Measurements from ENCODE around the gene AGAP4. TPM values are rescaled to one million over a fixed set of nuclear protein-coding genes. Genes with fewer than 3 reads are reported as not detected.
"Not testable (repeated sequence)": the region's sequence is repeated elsewhere in the genome, so short reads cannot be mapped to it uniquely, and the experiment has no call there.

AGAP4 gene
- total RNA-seq, 4 donors from 2014 or later = 13.0 to 94.5 (median 34.0) TPM

DNA sequence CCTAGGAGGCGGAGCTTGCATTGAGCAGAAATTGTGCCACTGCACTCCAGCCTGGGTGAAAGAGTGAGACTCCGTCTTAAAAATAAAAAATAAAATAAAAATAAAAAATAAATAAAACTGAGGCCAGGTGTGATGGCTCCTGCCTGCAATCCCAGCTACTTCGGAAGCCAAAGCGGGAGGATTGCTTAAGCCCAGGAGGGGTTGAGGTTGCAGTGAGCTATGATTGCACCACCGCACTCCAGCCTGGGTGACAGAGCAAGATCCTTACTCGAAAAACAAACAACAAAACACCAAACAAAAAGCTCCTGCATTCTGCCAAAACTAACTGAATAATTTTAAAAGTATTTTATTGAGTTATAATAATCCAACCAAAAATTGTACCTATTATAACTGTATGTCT lies 36.2 kb downstream of the AGAP4 start:
- Histone ChIP-seq H3K9me3 (no peaks in the 10 kb centered on the region), H3K27me3 (no peaks in the 10 kb centered on the region), H3K36me3 (no peaks in the 10 kb centered on the region), H3K27ac (no peak overlapping the region), H3K4me1 (no peaks in the 10 kb centered on the region), H3K4me3 (no peak overlapping the region)
- TF ChIP-seq POLR2AphosphoS5 (IDR thresholded peaks at IDR 0.05) (no peak), POLR2A (IDR thresholded peaks at IDR 0.05) (no peak), EP300 (IDR thresholded peaks at IDR 0.05; ENCODE audit: low read depth) (no peak), CTCF (IDR thresholded peaks at IDR 0.05) (no peak)
- 78 to 86% methylated on average over 4 to 6 of the region's 6 CpGs for WGBS, 2 donors (ENCODE audit: low coverage in 1 of 2)
- in situ Hi-C loops (cut with MboI; ENCODE audit: low pct_ligation_motif_present in 1 of 4, low pct_unique_long_range_greater_than_20kb in 1 of 4, low sequenced_read_pairs in 3 of 4) = no loop called here
- intact Hi-C loops (cut with DNase I; ENCODE audit: low total_unique reads) = no loop called here
- DNase-seq = no peak

DNA sequence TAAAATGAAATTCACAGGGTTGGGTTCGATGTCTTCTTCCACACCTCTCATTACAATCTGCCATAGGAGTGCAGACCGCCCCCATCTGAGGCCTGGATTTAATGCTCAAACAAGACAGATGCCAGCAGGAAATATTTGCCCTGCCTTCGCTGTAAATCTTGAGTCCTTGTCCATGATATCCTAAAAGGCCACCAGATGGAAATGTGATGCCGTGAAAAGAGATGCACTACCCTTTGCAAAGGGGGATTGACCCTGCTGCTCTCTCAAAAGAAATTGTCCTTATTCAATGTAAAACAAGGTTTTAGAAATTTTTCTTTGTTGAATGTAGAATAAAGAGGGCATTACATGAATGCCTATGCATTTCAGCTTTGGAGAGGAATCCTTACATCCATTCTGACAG lies 37.5 kb downstream of the AGAP4 start:
- in situ Hi-C loops (cut with MboI; ENCODE audit: low pct_ligation_motif_present in 1 of 4, low pct_unique_long_range_greater_than_20kb in 1 of 4, low sequenced_read_pairs in 3 of 4) = no loop called here
- WGBS, 2 donors (ENCODE audit: low coverage in 1 of 2) = 80 to 89% methylated on average over 4 of the region's 4 CpGs
- H3K4me3 ChIP-seq = no peak overlapping the region
- H3K27me3 ChIP-seq = no peaks in the 10 kb centered on the region
- no peak for DNase-seq
- H3K4me1 ChIP-seq = no peaks in the 10 kb centered on the region
- intact Hi-C loops (cut with DNase I; ENCODE audit: low total_unique reads) = no loop called here
- no peak for TF ChIP-seq POLR2A (IDR thresholded peaks at IDR 0.05)
- no peak for TF ChIP-seq CTCF (IDR thresholded peaks at IDR 0.05)
- no peak for TF ChIP-seq EP300 (IDR thresholded peaks at IDR 0.05; ENCODE audit: low read depth)
- TF ChIP-seq POLR2AphosphoS5 (IDR thresholded peaks at IDR 0.05) = no peak
- no peak overlapping the region for H3K27ac ChIP-seq
- no peaks in the 10 kb centered on the region for H3K36me3 ChIP-seq
- no peaks in the 10 kb centered on the region for H3K9me3 ChIP-seq

DNA sequence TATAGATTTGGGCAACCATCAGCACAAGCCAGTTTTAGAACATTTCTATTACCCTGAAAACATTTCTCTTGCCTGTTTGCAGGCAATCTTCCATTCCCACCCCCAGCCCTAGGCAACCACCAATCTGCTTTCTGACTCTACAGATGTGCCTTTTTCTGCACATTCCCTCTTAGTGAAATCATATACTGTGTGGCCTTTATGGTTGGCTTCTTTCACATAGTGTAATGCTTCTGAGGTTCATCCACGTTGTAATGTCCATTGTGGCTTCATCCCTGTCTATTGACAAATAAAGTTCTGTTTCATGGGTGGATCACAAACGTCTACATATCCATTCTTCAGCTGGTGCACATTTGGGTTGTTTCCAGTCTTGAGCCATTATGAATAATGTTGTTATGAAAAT lies 42.3 kb downstream of the AGAP4 start:
- H3K36me3 ChIP-seq; intact Hi-C loops (cut with DNase I; ENCODE audit: low total_unique reads): not testable (repeated sequence)

DNA sequence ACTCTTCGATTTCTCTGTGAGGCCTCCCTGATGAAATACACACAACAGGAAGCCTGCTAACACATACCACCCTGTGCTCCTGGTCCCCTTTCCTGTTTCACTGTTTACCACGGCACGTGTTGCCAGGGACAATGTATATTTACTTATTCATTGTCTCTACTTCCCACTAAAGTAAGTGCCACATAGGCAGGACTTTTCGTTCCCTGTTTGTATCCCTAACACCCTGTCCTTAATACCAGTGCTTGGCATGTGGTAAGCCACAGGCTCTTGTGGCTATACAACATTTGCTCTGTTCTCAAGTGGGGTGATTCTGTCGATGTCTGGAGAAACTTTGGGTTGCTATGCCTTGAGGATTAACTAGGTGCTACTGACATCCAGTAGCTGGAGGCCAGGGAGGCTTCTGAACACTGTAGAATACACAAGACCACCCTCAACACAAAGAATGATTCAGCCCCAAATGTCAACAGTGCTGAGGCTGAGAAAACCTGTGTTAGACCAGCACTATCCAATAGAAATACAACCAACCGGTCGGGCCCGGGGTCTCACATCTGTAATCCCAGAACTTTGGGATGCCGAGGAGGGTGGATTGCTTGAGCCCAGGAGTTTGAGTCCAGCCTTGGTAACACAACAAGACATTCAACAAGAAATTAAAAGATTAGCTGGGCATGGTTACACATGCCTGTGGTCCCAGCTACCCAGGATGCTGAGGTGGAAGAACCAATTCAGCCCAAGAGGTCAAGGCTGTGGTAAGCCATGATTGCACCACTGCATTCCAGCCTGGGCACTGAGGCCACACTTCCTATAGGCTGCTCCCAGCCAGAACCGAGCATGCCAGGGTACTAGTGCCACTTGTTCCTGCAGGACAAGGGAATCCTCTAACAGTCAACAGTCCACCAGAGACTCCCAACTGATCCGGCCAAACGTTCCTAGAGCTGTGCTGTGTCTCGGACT lies 44.0 kb downstream of the AGAP4 start:
- H3K9me3 ChIP-seq; intact Hi-C loops (cut with DNase I; ENCODE audit: low total_unique reads); H3K4me3 ChIP-seq; H3K27ac ChIP-seq; DNase-seq; H3K27me3 ChIP-seq; H3K4me1 ChIP-seq; H3K36me3 ChIP-seq; in situ Hi-C loops (cut with MboI; ENCODE audit: low pct_ligation_motif_present in 1 of 4, low pct_unique_long_range_greater_than_20kb in 1 of 4, low sequenced_read_pairs in 3 of 4): not testable (repeated sequence)
- 60 to 70% methylated on average over 1 to 13 of the region's 13 CpGs for WGBS, 2 donors (ENCODE audit: low coverage in 1 of 2)

More for the DNA sequence above, 42.3 kb downstream of the AGAP4 start:
- WGBS, 2 donors (ENCODE audit: low coverage in 1 of 2) = 32 to 56% methylated on average over 2 of the region's 2 CpGs
- H3K9me3 ChIP-seq; DNase-seq; H3K4me3 ChIP-seq; H3K27me3 ChIP-seq; H3K4me1 ChIP-seq; H3K27ac ChIP-seq; in situ Hi-C loops (cut with MboI; ENCODE audit: low pct_ligation_motif_present in 1 of 4, low pct_unique_long_range_greater_than_20kb in 1 of 4, low sequenced_read_pairs in 3 of 4): not testable (repeated sequence)

DNA sequence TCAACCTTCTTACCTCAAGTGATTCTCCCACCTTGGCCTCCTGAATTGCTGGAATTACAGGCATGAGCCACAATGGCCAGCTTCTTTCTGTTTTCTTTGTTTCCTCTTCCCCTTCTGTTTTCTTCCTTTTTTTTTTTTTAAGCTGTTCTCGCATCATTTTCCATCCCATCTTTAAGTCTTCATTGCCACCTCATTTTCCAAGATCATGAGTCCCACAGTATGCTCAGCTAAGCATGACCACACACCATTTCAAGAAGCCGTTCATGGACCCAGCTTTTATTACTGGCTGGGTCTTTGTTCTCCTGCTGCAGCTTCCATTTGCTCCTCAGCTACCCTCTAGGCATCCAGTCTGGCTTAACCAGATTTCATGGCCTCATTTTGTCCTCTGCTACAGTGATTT lies 52.5 kb downstream of the AGAP4 start:
- H3K27ac ChIP-seq; intact Hi-C loops (cut with DNase I; ENCODE audit: low total_unique reads); H3K9me3 ChIP-seq; H3K27me3 ChIP-seq; H3K4me1 ChIP-seq; H3K4me3 ChIP-seq; DNase-seq; in situ Hi-C loops (cut with MboI; ENCODE audit: low pct_ligation_motif_present in 1 of 4, low pct_unique_long_range_greater_than_20kb in 1 of 4, low sequenced_read_pairs in 3 of 4); H3K36me3 ChIP-seq: not testable (repeated sequence)
- 43 to 44% methylated on average over 2 of the region's 2 CpGs for whole genome bisulfite sequencing, 2 donors (ENCODE audit: low coverage in 1 of 2)

- intact Hi-C loops (cut with DNase I; ENCODE audit: low total_unique reads); DNase-seq; H3K9me3 ChIP-seq; H3K4me3 ChIP-seq; in situ Hi-C loops (cut with MboI; ENCODE audit: low pct_ligation_motif_present in 1 of 4, low pct_unique_long_range_greater_than_20kb in 1 of 4, low sequenced_read_pairs in 3 of 4); H3K4me1 ChIP-seq; H3K27me3 ChIP-seq; H3K36me3 ChIP-seq; H3K27ac ChIP-seq: not testable (repeated sequence)
- 89 to 93% methylated on average over 2 to 5 of the region's 6 CpGs for WGBS, 2 donors (ENCODE audit: low coverage in 1 of 2)
Measured at GRCh38 chr10:45790694-45791426, 56.4 kb downstream of the AGAP4 start.

- intact Hi-C loops (cut with DNase I; ENCODE audit: low total_unique reads); H3K4me1 ChIP-seq; H3K27me3 ChIP-seq; H3K4me3 ChIP-seq; H3K36me3 ChIP-seq; in situ Hi-C loops (cut with MboI; ENCODE audit: low pct_ligation_motif_present in 1 of 4, low pct_unique_long_range_greater_than_20kb in 1 of 4, low sequenced_read_pairs in 3 of 4); H3K9me3 ChIP-seq; H3K27ac ChIP-seq; DNase-seq: not testable (repeated sequence)
- WGBS, 2 donors (ENCODE audit: low coverage in 1 of 2) = 90 to 100% methylated on average over 5 to 8 of the region's 8 CpGs
Measured at GRCh38 chr10:45789991-45790390, 57.3 kb downstream of the AGAP4 start.

DNA sequence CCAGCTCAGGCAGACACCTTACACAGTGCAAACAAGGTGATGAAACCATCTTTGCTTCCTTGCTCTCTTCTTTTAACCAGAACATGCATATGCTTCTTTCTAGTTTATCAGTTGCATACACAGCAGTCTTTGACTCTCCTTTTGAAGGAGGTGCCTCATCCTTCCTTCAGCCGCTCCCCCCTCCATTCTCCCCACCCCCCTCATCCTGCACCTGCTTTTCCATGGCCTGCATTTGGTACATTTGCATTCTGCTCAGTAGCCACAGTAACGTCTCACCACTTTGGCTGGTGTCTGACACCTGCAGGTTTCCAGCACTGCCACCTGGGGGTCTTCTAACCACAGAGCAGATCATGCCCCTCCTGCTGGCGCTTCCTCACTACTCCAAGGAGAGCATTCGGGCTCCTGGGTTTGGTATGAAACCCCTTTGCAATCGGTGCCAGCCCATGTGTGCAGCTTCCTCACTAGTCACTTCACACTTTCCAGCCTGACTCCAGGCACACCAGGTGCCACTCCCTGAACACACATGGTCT lies 60.0 kb downstream of the AGAP4 start:
- H3K4me1 ChIP-seq; DNase-seq; H3K9me3 ChIP-seq; H3K4me3 ChIP-seq; H3K27ac ChIP-seq; intact Hi-C loops (cut with DNase I; ENCODE audit: low total_unique reads); in situ Hi-C loops (cut with MboI; ENCODE audit: low pct_ligation_motif_present in 1 of 4, low pct_unique_long_range_greater_than_20kb in 1 of 4, low sequenced_read_pairs in 3 of 4); H3K27me3 ChIP-seq; H3K36me3 ChIP-seq: not testable (repeated sequence)
- 71% methylated on average over 2 of the region's 5 CpGs; no CpG with 5 or more reads in 1 of the 2 donors for WGBS, 2 donors (ENCODE audit: low coverage in 1 of 2)

All from transverse colon (tissue), 4 donors.